NCI-H2107 treated with DMSO at 0.1 percent for 48 hours (cell line): Measurements from ENCODE around the gene VIPR2.
"Not testable (repeated sequence)": the region's sequence is repeated elsewhere in the genome, so short reads cannot be mapped to it uniquely, and the experiment has no call there.

Source experiments
- DNase-seq: peaks from one replicate; lab custom pipeline; 2025; ENCODE audit not compliant: unreplicated experiment; lab: John Stamatoyannopoulos, UW

The VIPR2 gene

DNA sequence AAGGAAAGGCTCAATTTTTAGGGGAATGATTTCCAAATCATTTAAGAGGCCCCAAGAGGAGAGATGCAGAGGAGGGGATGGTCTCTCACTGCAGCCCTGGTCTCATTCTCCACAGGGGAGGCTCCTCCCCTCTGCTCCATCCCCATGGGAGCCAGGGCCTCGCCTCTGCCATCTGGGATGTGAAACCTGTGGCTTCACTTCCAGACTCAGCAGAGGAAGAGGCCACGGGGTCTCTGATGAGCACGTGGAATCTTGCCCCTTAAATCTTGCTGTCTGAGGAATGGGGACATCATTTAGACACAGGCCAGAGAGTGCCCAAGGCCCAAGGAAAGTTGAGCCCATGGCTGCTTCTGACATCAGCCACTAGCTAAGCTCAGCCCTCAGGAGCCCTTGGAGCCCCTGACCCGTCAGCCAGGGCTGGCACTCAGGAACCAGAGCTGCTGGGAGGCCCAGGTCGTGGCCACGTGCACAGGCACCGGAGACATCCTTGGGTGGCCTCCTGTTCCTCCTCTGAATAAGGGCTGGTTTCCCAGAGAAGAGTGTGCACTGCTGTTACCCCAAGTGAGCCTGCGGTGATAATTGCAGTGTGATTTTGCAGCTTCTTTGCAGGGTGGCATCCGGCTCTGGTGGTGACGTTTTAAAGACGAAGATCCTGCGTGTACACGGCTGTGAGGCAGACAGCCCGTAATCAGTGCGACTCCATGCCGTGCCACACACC lies 50.5 kb downstream of the VIPR2 start:
- no peak for DNase-seq

GRCh38 chr7:159093351-159093971 lies 51.2 kb downstream of the VIPR2 start:
- no peak for DNase-seq

GRCh38 chr7:159092701-159093121 lies 52.0 kb downstream of the VIPR2 start:
- DNase-seq = no peak

GRCh38 chr7:159091480-159092475 lies 52.9 kb downstream of the VIPR2 start:
- no peak for DNase-seq

DNA sequence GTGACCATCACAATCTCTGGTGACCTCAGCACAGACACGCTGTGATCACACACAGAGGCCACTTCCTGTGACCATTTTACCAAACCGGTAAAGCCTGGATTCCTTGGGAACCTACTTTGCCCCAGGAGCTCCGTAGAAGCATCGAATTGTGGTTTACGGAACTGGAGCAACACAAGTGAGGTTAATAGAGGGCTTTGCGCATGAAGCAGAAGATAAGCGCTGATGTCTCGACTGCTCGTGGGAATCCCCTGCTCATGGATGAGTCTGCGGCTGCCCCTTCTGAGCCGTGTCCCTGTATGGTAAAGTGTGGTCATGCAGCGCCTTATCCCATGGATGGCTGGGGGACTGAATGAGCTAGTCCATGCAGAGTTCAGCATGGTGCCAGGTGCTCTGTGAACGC lies 53.6 kb downstream of the VIPR2 start:
- DNase-seq = no peak

DNA sequence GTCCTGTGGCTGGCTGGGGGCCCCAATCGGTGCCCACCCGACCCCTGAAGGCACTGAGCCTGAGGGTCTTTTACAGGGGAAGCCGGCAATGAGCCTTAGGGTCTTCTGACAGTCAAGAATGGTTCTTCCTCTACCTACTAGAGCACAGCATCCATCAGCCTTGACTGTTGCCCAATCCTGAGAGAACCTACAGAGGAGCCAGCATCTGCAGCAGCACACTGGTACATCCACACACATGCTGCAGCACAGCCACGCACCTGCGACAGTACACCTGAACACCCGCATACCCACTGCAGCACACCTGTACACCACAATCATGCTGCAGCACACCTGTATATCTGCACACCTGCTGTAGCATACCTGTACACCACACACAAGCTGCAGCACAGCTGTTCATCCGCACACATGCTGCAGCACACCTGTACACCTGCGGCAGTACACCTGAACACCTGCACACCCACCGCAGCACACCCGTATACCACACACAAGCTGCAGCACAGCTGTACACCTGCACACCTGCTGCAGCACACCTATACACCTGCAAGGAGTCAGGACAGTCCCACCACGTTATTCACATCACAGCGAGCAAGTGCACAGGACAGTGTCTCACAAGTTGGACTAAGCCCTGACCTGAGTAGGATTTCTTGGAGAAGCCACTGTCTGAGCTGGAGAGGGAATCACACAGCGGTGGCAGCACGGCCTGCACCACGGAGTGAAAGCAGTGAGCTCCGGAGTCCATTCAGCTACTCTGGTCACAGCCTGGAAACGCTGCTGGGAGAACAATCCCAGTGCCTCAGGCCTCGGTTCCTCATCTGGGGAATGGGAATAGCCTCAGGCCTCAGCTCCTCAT lies 56.4 kb downstream of the VIPR2 start:
- DNase-seq = no peak

GRCh38 chr7:159086301-159086925 lies 58.3 kb downstream of the VIPR2 start:
- DNase-seq = no peak

GRCh38 chr7:159084069-159084801 lies 60.4 kb downstream of the VIPR2 start:
- DNase-seq = no peak

GRCh38 chr7:159083698-159084068 lies 61.0 kb downstream of the VIPR2 start:
- no peak for DNase-seq

DNA sequence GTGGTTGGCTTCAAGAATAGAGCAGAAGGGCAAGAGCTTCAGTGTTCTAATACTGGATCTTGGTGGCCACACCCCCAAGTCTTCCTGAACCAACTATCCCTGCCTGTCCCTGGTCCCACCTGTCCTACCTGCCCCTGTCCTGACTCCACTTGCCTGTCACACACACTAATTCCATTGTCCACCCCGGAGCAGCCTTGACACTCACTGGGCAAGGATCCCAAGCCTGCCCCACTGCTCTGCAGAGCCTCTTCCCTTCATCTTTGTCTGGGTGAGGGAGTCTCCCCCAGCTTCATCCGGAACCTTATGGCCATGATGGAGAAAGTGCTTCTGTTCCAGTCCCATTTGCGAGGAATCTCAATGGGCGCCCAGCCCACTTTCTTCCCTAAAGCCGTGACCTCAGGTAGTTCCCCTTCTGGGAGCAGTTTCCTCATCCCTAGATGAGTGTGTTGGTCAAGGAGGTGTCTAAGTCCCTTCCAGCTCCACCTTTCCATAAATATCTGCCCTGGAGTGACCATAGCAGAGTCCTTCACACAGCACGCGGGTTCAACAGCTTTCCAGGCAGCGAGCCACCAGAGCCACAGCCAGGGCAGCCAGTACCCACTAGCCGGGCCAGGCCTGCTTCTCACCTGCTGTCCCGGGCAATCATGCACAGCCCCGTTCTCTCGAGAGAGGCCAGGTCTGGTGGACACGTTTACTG lies 61.5 kb downstream of the VIPR2 start:
- DNase-seq = no peak

GRCh38 chr7:159082075-159082474 lies 62.6 kb downstream of the VIPR2 start:
- DNase-seq = not testable (repeated sequence)

DNA sequence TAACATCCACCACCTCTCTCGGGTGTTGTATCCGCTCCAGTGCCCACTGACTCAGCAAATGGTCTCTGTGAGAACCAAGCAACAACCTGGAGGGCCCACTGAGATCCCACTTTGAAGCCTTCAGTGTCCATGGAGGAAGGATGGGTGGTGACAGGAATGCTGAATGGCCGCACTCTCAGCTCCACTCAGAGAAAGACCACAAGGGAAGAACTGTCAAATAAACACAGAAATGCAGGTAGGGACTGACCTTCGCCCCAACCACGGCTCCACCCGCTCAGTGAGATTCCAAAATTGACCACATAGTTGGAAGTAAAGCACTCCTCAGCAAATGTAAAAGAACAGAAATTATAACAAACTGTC lies 65.8 kb downstream of the VIPR2 start:
- no peak for DNase-seq

DNA sequence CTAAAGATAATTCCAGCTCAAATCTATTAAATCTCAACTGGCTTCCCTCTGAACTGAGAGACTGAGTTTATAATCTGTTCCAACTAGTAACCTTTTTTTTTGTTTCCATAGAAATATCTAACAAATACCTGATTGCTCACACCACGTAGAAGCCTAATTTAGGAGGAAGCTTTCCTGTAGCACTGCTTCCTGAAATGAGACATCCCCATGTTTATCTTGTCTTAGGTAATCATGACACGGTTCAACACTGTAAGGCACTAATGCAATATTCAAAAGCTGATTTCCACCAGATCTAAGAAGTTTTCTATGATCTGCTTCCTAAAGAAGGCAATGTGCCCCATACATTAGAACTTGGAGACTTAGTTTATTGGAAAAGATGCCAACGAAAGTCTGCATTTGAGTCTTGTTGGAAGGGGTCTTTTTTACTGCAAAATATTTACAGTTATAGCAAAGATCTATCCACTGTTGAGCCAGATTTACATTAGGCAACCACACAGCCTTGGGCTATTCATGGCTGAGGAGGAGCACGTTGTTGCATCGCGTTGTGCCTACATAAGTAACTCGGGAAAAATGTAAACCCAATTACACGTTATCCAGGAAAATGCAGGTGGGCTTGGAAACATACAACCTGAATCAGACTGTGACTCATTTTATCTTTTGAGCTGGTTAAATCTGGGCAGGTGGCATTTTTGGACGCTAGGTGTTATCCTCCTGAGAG lies 66.3 kb downstream of the VIPR2 start:
- DNase-seq = no peak

GRCh38 chr7:159076333-159076732 lies 68.3 kb downstream of the VIPR2 start:
- no peak for DNase-seq

DNA sequence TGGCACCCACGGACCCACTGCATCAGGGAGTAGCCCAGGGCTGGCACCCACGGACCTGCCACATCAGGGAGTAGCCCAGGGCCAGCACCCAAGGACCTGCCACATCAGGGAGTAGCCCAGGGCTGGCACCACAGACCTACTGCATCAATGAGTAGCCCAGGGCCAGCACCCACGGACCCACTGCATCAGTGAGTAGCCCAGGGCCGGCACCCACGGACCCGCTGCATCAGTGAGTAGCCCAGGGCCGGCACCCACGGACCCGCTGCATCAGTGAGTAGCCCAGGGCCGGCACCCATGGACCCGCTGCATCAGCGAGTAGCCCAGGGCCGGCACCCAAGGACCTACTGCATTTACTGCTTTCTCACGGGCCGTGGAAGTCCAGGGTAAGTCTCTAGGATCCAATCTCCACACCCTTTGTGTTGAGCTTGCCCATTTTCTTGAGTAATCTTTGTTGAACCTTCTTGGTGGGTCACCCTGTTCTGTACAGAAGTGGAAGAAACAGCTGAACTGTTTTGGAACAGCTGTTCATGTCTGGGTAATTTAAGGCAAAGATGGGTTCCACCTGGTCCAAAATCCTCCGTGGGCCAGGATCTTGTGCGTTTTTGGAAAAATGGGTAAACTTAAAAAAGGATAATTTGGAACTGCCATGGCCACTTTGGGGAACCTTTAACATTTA lies 69.0 kb downstream of the VIPR2 start:
- no peak for DNase-seq

GRCh38 chr7:159071260-159071659 lies 73.4 kb downstream of the VIPR2 start:
- DNase-seq = no peak

DNA sequence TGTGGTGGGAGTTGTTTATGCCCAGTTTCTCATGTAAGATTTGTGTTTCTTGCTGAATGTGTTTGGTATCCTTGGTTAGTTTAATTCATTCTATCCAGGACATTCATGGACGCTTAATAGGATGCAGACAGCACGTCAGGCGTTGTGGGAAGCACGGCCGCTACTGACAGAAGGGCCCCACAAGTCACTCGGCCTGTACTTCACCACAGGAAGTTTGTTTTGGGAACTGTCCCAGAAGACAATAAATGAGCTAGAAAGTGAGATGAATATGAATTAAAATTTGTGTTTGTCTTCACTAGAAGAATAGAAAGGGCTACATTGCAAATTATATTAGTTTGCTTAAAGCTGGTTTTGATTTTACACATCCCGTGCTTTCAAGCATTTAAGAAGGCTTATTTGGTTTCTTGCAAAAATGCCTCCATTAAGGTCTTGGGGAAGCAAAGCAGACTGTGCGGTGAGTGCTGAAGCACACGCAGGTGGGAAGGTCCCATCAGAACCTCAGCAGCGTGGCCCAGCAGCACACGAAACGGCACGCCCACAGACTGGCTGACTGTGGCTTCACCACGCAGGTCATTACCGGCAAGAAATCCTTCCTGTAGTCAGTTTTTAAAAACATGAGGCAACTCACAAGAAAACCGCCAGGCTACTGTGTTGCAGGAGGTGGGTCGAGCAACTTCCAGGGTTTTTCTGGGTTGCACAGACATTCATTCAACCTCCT lies 74.1 kb downstream of the VIPR2 start:
- DNase-seq = no peak
